Endometrium (tissue), 2 donors: ENCODE results near the gene LMOD3.

Experiments
- FAIRE-seq: peaks from 2 replicates; lab custom pipeline; 2012; peaks lifted over from hg19 to GRCh38; lab: Jason Lieb, UNC
- donor health status: control.
- donor health status: control.

The LMOD3 gene

DNA sequence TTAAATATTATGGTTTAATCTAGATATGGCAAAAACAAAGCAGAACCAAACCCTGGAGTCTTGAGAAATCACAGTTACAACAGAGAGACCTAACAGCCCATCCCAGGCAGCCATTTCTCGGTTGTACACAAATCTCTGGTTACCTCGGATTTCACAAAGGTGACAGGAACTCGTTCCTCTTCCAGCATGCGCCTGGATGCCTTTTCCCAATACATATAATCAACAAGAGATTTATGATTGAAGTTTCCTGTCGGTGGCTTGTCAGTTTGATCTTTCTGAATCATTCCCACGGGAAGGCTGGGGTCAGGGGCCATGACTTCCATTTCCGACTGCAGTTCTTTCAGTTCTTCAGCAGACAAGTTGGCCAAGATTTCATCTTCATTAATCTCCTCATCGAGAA, 445 bp downstream of the LMOD3 start:
- no peak for FAIRE-seq

GRCh38 chr3:69121513-69121912, 882 bp downstream of the LMOD3 start:
- no peak for FAIRE-seq

DNA sequence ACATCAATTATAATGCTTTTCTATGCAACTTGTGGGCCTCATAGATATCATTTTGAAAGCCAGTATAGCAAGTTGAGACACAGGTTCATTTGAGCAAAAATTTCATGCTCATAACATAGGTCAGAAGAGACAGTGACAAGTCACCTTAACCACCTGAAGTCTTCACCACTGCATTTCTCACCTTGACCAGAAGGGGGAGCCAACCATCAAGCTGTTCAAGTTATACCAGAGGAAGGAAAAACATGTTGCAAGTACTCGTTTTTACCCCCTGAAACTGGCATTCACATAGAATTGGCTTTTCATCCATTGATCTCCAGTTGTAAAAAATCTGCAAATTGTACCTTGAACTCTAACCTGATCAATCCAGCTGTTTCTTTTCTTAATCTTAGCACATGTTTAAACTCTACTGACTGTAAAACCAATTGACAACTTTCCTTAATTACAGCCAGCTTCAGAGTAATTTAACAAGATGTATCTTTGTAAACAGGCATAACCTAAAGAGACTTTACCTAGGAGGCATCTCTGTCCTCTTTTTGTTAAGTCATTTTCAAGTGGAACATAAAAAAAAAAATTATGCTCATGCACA, 1.4 kb downstream of the LMOD3 start:
- peak; percentile 54 for FAIRE-seq

- no peak for FAIRE-seq
Observed at GRCh38 chr3:69119681-69120080, 2.7 kb downstream of the LMOD3 start.

- no peak for FAIRE-seq
Observed at GRCh38 chr3:69119138-69119537, 3.3 kb downstream of the LMOD3 start.

- no peak for FAIRE-seq
Observed at GRCh38 chr3:69118555-69118954, 3.8 kb downstream of the LMOD3 start.

GRCh38 chr3:69116897-69117296, 5.5 kb downstream of the LMOD3 start:
- no peak for FAIRE-seq

DNA sequence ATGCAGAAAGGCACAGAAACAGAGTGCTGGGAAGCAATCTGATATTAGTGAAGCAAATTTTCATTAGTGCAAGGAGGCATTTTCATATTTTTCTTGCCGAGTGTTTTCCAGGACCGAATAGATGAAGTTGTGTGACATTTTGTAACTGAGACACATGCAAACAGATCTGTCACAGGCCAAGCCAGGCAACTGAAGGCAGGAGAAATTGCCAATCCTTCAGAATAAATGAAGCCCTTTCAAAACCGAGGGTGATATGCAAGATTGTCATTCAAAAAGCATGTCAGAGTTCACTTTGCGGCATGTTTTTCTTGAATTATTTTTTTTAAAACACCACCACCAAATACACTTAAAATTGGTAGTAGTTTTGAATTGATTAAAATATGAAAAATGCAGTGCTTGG, 6.2 kb downstream of the LMOD3 start:
- FAIRE-seq = no peak

GRCh38 chr3:69115731-69116130, 6.7 kb downstream of the LMOD3 start:
- no peak for FAIRE-seq

GRCh38 chr3:69113536-69113935, 8.9 kb downstream of the LMOD3 start:
- FAIRE-seq = no peak

DNA sequence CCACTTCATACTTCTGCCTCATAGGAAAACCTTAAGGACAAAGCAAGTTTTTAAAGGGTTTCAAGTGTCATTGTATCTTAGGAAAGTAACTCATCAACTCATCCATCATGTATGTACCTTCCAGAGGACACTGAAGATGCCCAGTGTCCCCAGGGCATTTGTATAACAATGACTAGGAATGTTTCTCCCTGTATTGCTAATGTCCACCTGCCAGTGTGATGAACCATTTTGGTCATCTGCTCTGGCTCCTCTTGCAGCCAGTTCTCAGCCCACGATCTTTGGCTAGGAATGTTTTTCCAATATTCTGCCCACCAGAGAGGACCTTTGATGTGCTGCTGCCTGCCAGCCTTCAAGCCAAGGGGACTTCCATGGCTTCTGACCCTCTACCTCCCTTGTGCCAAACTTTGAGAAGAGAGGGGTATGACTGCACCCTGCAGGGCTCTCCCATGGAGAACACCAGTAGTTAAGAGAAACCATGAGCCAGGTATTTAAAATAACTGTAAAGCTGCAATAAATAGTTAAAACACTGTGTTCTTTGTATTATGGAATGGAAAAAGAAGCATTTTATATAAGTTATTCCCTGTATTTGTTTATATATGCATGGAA, 11.4 kb downstream of the LMOD3 start:
- FAIRE-seq = no peak

DNA sequence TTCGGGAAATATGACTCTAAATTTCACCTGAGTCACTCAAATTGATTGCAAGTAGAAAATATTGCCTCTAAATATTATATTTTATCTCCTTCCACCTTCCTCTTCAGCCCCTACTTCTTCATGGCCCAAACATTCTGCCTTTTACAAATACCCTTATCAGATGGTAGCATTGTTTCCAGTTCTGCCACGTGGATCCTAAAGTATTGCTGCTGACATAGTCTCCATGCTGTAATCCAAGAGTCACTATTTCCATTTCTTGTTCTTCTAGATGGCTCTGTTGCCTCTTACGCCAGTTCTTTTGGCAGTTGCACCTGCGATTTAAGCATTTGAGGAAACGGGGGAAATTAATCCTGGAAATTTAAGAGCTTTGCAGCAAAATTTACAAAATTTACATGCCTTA, 13.6 kb downstream of the LMOD3 start:
- no peak for FAIRE-seq

DNA sequence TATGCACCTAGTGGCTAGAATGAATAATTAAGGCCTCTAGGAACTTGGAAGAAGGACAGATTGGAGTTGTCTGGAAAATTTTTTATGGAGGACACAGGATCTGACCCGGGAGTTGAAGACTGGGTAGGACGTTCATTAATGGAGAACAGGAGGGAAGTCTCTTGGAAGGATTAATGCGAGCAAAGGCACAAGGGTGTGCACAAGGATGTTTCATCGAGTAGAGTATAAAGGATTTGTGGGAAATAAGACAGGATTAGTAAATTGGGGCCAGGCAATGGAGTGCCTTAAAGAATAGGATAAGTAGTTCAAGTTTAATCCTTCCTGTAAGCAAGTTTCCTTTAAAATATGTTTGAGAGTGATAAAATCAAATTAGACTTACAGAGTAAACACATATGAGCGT, 14.6 kb downstream of the LMOD3 start:
- no peak for FAIRE-seq

DNA sequence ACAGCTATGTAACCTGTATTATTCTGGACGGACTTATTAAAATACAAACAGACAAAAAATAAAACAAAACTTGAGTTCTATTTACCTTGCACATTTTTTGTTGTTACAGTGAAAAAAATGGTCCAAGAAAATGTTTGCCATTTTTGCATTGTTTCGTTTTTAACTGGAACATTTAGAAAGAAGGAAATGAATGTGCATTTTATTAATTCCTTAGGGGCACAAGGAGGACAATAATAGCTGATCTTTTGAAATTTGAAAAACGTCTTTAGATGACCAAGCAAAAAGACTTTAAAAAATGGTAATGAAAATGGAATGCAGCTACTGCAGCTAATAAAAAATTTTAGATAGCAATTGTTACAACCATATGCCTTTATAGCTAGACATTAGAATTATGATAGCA, 17.1 kb downstream of the LMOD3 start:
- peak; percentile 84 for FAIRE-seq

GRCh38 chr3:69104586-69104985, 17.8 kb downstream of the LMOD3 start:
- FAIRE-seq = no peak

GRCh38 chr3:69103123-69103522, 19.3 kb downstream of the LMOD3 start:
- no peak for FAIRE-seq

DNA sequence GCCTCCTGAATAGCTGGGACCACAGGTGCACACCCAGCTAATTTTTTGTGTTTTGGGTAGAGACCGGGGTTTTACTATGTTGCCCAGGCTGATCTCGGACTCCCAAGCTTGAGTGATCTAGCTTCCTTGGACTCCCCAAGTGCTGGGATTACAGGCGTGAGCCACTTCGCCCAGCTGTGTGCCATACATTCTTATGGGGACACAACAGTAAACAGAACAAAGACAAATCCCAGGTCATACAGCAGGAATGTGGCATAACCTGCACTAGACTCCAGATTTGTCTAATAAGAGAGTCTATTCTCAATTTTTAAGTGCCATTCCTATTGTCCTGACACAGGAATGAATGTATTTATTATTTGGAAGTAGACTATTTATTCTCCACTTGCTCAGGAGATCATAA, 20.0 kb downstream of the LMOD3 start:
- FAIRE-seq = no peak

- no peak for FAIRE-seq
Observed at GRCh38 chr3:69099576-69099975, 22.8 kb downstream of the LMOD3 start.

- no peak for FAIRE-seq
Observed at GRCh38 chr3:69097407-69098086, 24.8 kb downstream of the LMOD3 start.

DNA sequence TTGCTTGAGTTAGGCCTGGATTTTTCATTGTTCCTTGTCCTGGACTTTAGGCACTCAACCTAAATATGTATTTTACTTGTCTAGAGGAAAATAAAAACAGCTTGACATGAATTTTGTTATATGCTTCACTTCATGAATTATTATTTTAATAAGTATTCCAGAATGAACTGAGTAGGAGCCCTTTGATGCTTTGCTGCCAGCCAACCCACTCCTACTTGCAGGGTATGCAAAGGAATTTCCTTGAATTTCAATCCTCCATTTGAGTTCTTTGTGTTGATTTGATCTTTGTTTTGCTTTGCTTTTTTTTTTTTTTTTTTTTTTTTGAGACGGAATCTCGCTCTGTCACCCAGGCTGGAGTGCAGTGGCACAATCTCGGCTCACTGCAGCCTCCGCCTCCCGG, 26.1 kb downstream of the LMOD3 start:
- FAIRE-seq = no peak

GRCh38 chr3:69095636-69096035, 26.8 kb downstream of the LMOD3 start:
- FAIRE-seq = no peak

DNA sequence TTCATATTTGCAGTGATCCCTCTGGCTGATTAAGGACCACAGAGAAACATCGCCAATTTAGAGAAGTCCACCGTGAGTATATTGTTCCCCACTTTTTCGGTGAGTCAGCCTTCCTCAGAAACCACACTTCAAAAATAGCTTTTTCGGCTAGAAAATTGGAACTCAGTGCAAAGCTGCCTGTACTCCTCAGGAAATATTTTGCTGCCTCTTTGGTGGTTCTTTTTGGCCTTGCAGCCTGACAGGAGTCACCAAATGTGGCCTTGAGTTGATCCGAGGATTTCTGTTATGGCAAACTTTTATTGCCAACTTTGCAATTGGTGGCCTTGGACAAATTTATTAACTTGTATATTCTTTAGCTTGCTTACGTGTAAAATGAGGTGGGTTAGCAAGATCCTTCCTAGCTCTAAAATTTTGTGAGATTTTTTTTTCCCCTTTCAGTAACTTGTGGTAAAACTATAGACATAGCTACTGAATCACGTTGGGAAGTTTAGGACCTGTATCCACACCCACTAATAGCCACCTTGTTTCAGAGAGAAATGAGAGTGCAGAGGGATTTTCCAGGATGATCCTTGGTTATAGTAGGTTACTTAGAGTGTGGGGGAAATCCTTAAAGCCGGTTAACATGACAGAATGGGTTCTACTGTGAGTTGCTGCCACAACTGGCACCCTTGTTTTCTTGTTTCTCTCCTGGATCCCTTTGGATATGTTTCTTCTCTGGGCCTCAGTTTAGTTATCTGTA, 27.8 kb downstream of the LMOD3 start:
- FAIRE-seq = no peak

- FAIRE-seq = no peak
Observed at GRCh38 chr3:69092030-69092516, 30.3 kb downstream of the LMOD3 start.
